Adrenal gland (tissue), 5 donors: ENCODE measurements around the gene SPC25.
"Not testable (repeated sequence)": the region's sequence is repeated elsewhere in the genome, so short reads cannot be mapped to it uniquely, and the experiment has no call there.

ENCODE experiments used
- CTCF ChIP-seq, 6 experiments: fragments of 450-650 bp in 4 of 6; fragments of 200-600 bp in 2 of 6; sonication (generic) in 1 of 6; IDR thresholded peaks; 1 replicate in 5 of 6; 2 replicates in 1 of 6; pipeline versions ENCODE4 v1.5.1 to v1.8.0; 2016 to 2021; ENCODE audit warnings: antibody characterized with exemption in 6 of 6, mild to moderate bottlenecking in 2 of 6, moderate library complexity in 1 of 6
- POLR2A ChIP-seq, 2 donors: fragments of 450-650 bp; IDR thresholded peaks; one replicate each; pipeline ENCODE4 v1.6.1; 2017; ENCODE audit warnings: antibody characterized with exemption in 2 of 2, mild to moderate bottlenecking in 2 of 2, moderate library complexity in 1 of 2
- donor health status: DM: no; HTN: no; CAD: no.

- TF ChIP-seq POLR2A, CTCF (IDR thresholded peaks at IDR 0.05): not testable (repeated sequence)
Measured at GRCh38 chr2:168867164-168867563, 23.1 kb downstream of the SPC25 start.
